GM15510 (cell line): Measurements from ENCODE around the gene HUWE1.

ENCODE experiments used
- POLR2A ChIP-seq: IDR thresholded peaks from 3 replicates; pipeline ENCODE4 v1.6.1; 2011; ENCODE audit warnings: borderline replicate concordance; ENCODE audit not compliant: insufficient read length; ENCODE audit errors: extremely low read depth

HUWE1 gene

GRCh38 chrX:53686151-53686885, at the start of gene HUWE1:
Gene HUWE1, minus strand, starts transcription at chrX:53686719. Its CDS starts 32,612 bp downstream, at chrX:53654107.
- peak; percentile 70 for TF ChIP-seq POLR2A

- TF ChIP-seq POLR2A = no peak
Measured at GRCh38 chrX:53732797-53733196, 46.3 kb upstream of the HUWE1 start.

GRCh38 chrX:53729751-53730150, 43.2 kb upstream of the HUWE1 start:
- no peak for TF ChIP-seq POLR2A

GRCh38 chrX:53728506-53728905, 42.0 kb upstream of the HUWE1 start:
- no peak for TF ChIP-seq POLR2A

- no peak for TF ChIP-seq POLR2A
Measured at GRCh38 chrX:53724872-53725271, 38.4 kb upstream of the HUWE1 start.

- TF ChIP-seq POLR2A = no peak
Measured at GRCh38 chrX:53723381-53723780, 36.9 kb upstream of the HUWE1 start.

GRCh38 chrX:53718073-53718472, 31.6 kb upstream of the HUWE1 start:
- TF ChIP-seq POLR2A = no peak

- TF ChIP-seq POLR2A = no peak
Measured at GRCh38 chrX:53717205-53717604, 30.7 kb upstream of the HUWE1 start.

GRCh38 chrX:53716328-53717088, 30.0 kb upstream of the HUWE1 start:
- TF ChIP-seq POLR2A = peak; percentile 16

- TF ChIP-seq POLR2A = no peak
Measured at GRCh38 chrX:53715346-53715924, 28.9 kb upstream of the HUWE1 start.

- peak; percentile 43 for TF ChIP-seq POLR2A
Measured at GRCh38 chrX:53714580-53715345, 28.2 kb upstream of the HUWE1 start.

GRCh38 chrX:53713987-53714579, 27.6 kb upstream of the HUWE1 start:
- TF ChIP-seq POLR2A = no peak

- TF ChIP-seq POLR2A = no peak
Measured at GRCh38 chrX:53711436-53711835, 24.9 kb upstream of the HUWE1 start.

GRCh38 chrX:53704854-53705253, 18.3 kb upstream of the HUWE1 start:
- no peak for TF ChIP-seq POLR2A
